WI38 (cell line): ENCODE results near the gene PCNX3.

Experiments
- H3K4me3 ChIP-seq: 2 replicates; pipeline ENCODE4 v1.5.1; 2011; ENCODE audit warnings: low read depth, mild to moderate bottlenecking, control low read depth, low read length
- CTCF ChIP-seq: IDR thresholded peaks from 2 replicates; pipeline ENCODE4 v1.5.1; 2012; ENCODE audit warnings: low read depth, mild to moderate bottlenecking, control low read depth, low read length

PCNX3 gene

GRCh38 chr11:65595543-65596281, 19.9 kb upstream of the PCNX3 start, which contains the start of gene KCNK7:
TSS of gene KCNK7 (minus strand) at chr11:65595800. CDS start at chr11:65595772, 28 bp downstream.
- TF ChIP-seq CTCF: no peak
- no peak within 1 kb of the TSS for H3K4me3 ChIP-seq

GRCh38 chr11:65596520-65596919, 19.1 kb upstream of the PCNX3 start:
- TF ChIP-seq CTCF: no peak
- H3K4me3 ChIP-seq: no peak overlapping the region

GRCh38 chr11:65598258-65598699, 17.3 kb upstream of the PCNX3 start:
- no peak for TF ChIP-seq CTCF
- H3K4me3 ChIP-seq: no peak overlapping the region

- no peak for TF ChIP-seq CTCF
- H3K4me3 ChIP-seq: no peak overlapping the region
Measured at GRCh38 chr11:65599216-65599954, 16.2 kb upstream of the PCNX3 start.

GRCh38 chr11:65599955-65600246, 15.7 kb upstream of the PCNX3 start:
- no peak overlapping the region for H3K4me3 ChIP-seq
- TF ChIP-seq CTCF: no peak

- H3K4me3 ChIP-seq: no peak overlapping the region
- no peak for TF ChIP-seq CTCF
Measured at GRCh38 chr11:65604258-65604657, 11.3 kb upstream of the PCNX3 start.
